Naive thymus-derived CD8-positive, alpha-beta T cell (primary cell): ENCODE results near the gene LRRFIP1. TPM values are rescaled to one million over a fixed set of nuclear protein-coding genes. Genes with fewer than 3 reads are reported as not detected.

Experiments used
- ATAC-seq, 2 donors: fragments of 150-1000 bp; cut with Tn5 transposase in 1 of 2; sonication (Bioruptor Pico), chemical (Tn5 transposase) in 1 of 2; 1 replicate in 1 of 2; 2 replicates in 1 of 2; pipeline ENCODE4 v1.10.0; 2021; ENCODE audit warnings: mild to moderate bottlenecking in 2 of 2, moderate library complexity in 2 of 2
- POLR2A ChIA-PET: fragments of 350-600 bp; sonication (Branson Sonifier 250); formaldehyde crosslinking; loops from one replicate; lab custom pipeline; 2021; ENCODE audit warnings: antibody characterized with exemption; lab: Charles Lee
- DNase-seq, 10 donors: peaks; one replicate each; pipeline versions ENCODE4 v3.0.0 to v3.0.0-alpha.2; 2020 to 2022
- H3K27ac Mint-ChIP-seq, 10 donors: one replicate each; pipeline ENCODE4 v1.8.0; 2020 to 2022; ENCODE audit warnings: mild to moderate bottlenecking in 10 of 10, mixed read lengths in 10 of 10, moderate library complexity in 4 of 10, inconsistent platforms in 1 of 10
- H3K27me3 Mint-ChIP-seq, 5 donors: one replicate each; pipeline ENCODE4 v1.8.0; 2021 to 2022; ENCODE audit warnings: mixed read lengths in 5 of 5
- H3K36me3 Mint-ChIP-seq, 3 donors: one replicate each; pipeline ENCODE4 v1.8.0; 2020 to 2022; ENCODE audit warnings: mixed read lengths in 3 of 3, mild to moderate bottlenecking in 2 of 3, inconsistent platforms in 1 of 3
- H3K4me1 Mint-ChIP-seq, 4 donors: one replicate each; pipeline ENCODE4 v1.8.0; 2021 to 2022; ENCODE audit warnings: mixed read lengths in 4 of 4
- H3K4me3 Mint-ChIP-seq, 10 donors: one replicate each; pipeline ENCODE4 v1.8.0; 2020 to 2022; ENCODE audit warnings: mild to moderate bottlenecking in 10 of 10, mixed read lengths in 10 of 10, moderate library complexity in 6 of 10, inconsistent platforms in 1 of 10
- H3K9me3 Mint-ChIP-seq, 9 donors: one replicate each; pipeline ENCODE4 v1.8.0; 2020 to 2022; ENCODE audit warnings: mixed read lengths in 9 of 9, mild to moderate bottlenecking in 3 of 9, inconsistent platforms in 1 of 9, moderate library complexity in 1 of 9
- polyA plus RNA-seq, 3 donors: library from polyadenylated mRNA; unstranded; fragments of 300-500 nt; fragmentation: Illumina TruSeq; gene quantifications; one replicate each; pipeline ENCODE4 v1.2.3, GENCODE V29; 2021
- total RNA-seq, 8 experiments: library from RNA in 2 of 8; stranded (reverse) in 2 of 8; gene quantifications; one replicate each; pipeline ENCODE4 v1.2.3 and lab custom pipeline; 2021 to 2026

LRRFIP1 gene
- total and polyA plus RNA-seq, 5 experiments from 2014 or later, result 72.9 to 103 (median 91.8) TPM

DNA sequence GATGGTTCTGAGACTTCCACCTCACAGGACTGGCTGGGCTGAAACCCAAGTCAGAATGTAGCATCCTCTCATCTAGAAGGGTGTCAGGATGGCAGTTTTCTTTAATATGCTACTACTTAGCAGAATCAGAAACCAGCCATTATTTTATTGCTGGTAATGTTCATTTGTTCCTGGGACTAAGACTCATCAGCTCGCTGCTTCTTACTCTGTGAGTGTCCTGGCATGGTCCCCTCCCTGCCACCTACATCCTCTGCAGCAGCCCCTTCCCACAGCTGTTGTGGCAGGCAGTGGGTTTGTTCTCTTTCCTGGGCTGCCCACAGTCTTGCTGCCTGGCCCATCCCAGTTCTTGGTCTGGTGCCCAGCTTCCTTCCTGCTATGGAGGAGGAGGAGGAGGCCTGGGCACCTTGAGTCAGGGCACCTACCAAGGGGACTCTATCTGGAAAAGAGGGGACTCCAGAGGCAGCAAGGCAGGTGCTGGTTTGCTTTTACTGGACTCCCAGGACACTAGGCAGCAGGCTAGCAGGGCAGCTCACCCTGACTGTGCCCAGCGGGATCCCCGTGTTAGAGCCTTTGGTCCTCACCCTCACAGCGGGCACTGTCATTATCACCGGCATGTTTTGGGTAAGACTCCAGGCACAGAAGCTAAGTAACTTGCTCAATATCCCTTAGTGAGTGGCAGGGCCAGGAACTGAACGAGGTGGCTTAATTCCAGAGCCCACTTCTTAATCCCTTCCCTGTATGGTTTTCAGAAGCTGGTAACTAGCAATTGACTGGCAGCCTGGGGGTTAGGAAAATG lies 62.1 kb downstream of the LRRFIP1 start:
- H3K36me3 Mint-ChIP-seq, result no peaks in the 10 kb centered on the region
- ATAC-seq, result no peak
- no peaks in the 10 kb centered on the region for H3K27me3 Mint-ChIP-seq
- peaks cover 37 to 75% (median 67%) of the 10 kb centered on the region in 4 donors for H3K4me1 Mint-ChIP-seq
- peak overlapping the region; percentile 64 to 93 (median 87) for H3K4me3 Mint-ChIP-seq
- POLR2A ChIA-PET, result interaction anchor here (1.1 to 12.9 kb wide), 2 partner anchors 8 to 15 kb away, joined by 3 to 338 read pairs; no protein-coding TSS in a partner anchor
- H3K27ac Mint-ChIP-seq, result peak overlapping the region; percentile 96 to 100 (median 100)
- no peaks in the 10 kb centered on the region for H3K9me3 Mint-ChIP-seq
- no peak for DNase-seq

DNA sequence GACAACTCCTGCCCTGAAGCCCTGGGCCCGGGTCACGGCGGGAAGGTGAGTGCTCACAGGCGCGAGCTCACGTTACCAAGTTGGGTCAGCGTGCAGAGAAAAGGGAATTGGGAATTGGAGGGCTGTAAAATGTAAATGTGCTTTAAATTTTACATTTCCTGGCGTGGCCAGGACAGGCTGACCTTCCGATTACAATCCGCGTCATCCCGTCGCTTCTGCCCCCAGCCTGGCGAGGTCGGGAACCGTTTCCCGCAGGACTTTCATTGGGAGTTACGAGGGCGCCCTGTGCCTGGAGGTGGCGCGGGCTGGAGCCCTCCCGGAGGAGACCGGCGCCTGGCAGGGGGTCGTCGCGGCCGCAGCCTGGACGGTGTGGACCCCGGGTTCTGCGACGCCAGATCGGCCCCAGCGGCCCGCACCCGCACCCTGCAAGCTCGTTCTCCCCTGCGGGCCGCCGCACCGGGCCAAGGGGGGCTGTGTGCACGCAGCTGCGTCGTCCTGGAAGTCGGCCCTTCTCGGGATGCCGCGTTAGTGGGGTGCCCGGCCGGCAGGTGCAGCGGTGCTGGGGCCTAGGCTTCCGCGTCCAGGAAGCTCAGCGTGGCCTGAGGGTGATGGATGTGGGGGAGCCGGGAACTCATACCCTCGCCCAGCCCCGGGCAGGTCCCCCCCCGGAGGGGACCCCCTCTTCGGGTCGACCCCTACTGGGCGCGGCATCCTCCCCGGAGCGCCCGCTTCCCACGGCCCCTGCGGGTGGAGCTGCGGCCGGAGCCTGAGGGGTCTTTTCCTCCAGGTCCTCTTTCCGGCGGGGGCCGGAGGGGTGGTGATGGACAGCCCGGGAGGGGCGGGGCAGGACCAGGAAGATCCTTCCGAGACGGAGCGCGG lies 63.9 kb downstream of the LRRFIP1 start:
- Mint-ChIP-seq H3K36me3 (no peaks in the 10 kb centered on the region), H3K4me1 (peaks cover 39 to 81% (median 74%) of the 10 kb centered on the region in 4 donors), H3K4me3 (peak overlapping the region; percentile 72 to 93 (median 87)), H3K27ac (peak overlapping the region; percentile 96 to 100 (median 100)), H3K27me3 (no peaks in the 10 kb centered on the region), H3K9me3 (no peaks in the 10 kb centered on the region)
- peak in 4 of 10 donors; percentile 39 to 85 (median 49) for DNase-seq
- peak; percentile 4 to 17 for ATAC-seq
- POLR2A ChIA-PET, result interaction anchor here (0.6 to 12.9 kb wide), 12 partner anchors 9 to 606 kb away, joined by 3 to 338 read pairs (median 5); no protein-coding TSS in a partner anchor

DNA sequence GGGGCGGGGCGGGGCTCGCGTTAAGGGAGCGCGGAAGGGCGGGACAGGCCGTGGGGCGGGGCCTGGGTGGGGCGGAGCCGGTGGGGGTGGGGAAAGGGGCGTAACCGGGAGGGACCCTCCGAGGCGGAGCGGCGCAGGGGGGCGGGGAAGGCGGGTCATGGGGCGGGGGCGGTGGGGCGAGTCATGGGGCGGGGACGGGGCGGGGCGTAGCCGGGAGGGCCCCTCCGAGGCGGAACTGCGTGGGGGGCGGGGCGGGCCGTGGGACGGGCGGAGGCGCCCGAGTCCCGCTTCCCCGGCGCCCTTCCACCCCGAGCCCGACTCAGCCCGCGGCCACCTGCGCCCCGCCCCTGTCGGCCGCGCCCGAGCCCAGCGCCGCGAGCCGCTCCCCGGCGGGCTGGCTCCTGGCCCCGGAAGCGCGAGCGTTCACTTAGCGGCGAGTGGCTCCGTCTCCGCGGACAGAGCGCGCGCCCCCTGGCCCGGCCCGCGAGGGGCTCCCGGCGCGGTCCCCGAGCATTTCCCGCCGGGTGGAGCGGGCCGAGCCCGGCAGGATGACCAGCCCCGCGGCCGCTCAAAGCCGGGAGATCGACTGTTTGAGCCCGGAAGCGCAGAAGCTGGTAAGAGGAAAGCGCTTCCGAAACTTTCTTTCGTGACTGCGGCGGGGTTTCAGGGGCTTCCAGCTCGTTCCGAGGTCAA lies 64.7 kb downstream of the LRRFIP1 start:
- POLR2A ChIA-PET, result interaction anchor here (0.6 to 12.9 kb wide), 9 partner anchors 8 to 66 kb away, joined by 3 to 338 read pairs (median 6); no protein-coding TSS in a partner anchor
- Mint-ChIP-seq H3K27me3 (no peaks in the 10 kb centered on the region), H3K27ac (peak overlapping the region in 9 of 10 donors; percentile 91 to 100 (median 95))

DNA sequence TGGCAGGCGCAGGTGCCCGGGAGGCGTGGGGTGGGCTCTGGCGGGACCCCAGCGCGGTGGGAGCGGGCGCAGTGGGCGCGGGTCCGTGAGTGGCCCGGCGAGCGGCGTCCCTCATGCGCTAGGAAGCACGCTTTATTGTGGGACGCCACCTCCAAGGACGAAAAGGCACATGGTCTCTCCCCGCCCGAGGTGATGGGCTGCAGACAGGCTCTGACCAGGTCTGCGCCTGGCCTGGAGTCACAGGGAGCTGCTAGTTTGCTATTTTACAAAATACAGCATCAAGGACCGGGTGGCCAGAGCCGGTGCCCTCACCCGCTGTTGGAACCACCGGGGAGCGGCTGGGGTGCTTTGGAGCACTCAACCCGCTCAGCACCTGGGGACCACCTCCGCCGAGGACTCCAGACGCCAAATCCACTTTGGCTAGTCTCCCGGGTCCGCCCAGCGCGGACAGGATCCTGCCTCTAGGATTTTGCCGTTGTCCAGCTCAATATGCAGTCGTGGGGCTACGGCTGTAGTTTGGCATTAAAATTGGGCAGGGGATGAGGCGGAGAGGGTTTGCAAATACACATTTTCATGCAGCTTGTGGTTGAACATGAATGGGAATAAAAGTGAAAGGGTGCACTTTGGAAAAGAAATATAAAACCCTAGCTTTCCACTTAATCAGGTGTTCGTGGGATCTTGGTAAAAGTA lies 65.4 kb downstream of the LRRFIP1 start:
- POLR2A ChIA-PET, result interaction anchor here (0.7 to 12.9 kb wide), 9 partner anchors 8 to 90 kb away, joined by 4 to 338 read pairs (median 5); no protein-coding TSS in a partner anchor
- H3K27ac Mint-ChIP-seq, result peak overlapping the region; percentile 91 to 97 (median 94)
- peaks cover 43 to 82% (median 78%) of the 10 kb centered on the region in 4 donors for H3K4me1 Mint-ChIP-seq
- peak in 3 of 10 donors; percentile 35 to 50 (median 47) for DNase-seq
- H3K27me3 Mint-ChIP-seq, result no peaks in the 10 kb centered on the region
- H3K36me3 Mint-ChIP-seq, result no peaks in the 10 kb centered on the region
- ATAC-seq, result no peak
- peak overlapping the region; percentile 83 to 98 (median 90) for H3K4me3 Mint-ChIP-seq
- H3K9me3 Mint-ChIP-seq, result no peaks in the 10 kb centered on the region

More for the DNA sequence above, 64.7 kb downstream of the LRRFIP1 start:
- Mint-ChIP-seq H3K4me1 (peaks cover 39 to 82% (median 78%) of the 10 kb centered on the region in 4 donors), H3K36me3 (no peaks in the 10 kb centered on the region), H3K4me3 (peak overlapping the region; percentile 83 to 98 (median 92)), H3K9me3 (no peaks in the 10 kb centered on the region)
- ATAC-seq (peak; percentile 57 to 60), DNase-seq (peak; percentile 81 to 99 (median 91))

DNA sequence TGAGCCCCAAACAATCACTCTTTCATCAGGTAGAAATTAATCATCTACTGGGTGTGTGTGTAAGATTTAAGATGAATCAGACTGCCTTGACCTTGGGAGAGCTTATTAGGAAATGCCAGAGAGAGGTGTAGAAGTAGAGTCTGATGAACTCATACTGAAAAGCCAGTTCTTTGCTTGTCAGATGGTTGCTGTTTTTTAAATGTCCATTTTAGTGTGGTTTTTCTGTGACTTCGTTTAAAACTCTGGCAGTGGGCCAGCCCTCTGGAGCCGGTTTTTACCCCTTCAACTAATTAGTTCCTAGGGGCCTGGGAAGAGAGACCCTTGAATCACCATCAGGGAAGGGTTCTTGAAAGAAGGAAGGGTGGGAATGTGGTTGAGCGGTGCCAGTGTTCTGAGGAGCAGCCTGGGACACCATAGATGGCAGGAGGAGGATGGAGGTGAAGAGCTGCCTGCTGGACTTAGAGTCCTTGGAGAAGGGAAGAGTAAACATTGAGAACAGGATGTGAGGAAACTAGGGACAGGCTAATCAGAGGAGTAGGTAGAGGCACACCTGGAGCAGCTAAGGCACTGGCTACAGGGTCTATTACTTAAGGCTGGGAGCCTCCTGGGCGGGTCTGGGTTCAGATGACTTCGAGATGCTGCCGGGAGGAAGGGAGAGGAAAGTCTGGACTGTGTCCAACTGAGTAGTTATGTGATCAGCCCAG lies 66.1 kb downstream of the LRRFIP1 start:
- Mint-ChIP-seq H3K27me3 (no peaks in the 10 kb centered on the region), H3K27ac (peak overlapping the region; percentile 91 to 97 (median 94)), H3K4me1 (peaks cover 46 to 83% (median 79%) of the 10 kb centered on the region in 4 donors), H3K9me3 (no peaks in the 10 kb centered on the region), H3K4me3 (peak overlapping the region; percentile 83 to 98 (median 90)), H3K36me3 (no peaks in the 10 kb centered on the region)
- ATAC-seq, result no peak
- POLR2A ChIA-PET, result interaction anchor here (0.7 to 12.9 kb wide), 10 partner anchors 9 to 91 kb away, joined by 3 to 338 read pairs (median 6); no protein-coding TSS in a partner anchor
- DNase-seq, result peak in 1 of 10 donors; percentile 38

DNA sequence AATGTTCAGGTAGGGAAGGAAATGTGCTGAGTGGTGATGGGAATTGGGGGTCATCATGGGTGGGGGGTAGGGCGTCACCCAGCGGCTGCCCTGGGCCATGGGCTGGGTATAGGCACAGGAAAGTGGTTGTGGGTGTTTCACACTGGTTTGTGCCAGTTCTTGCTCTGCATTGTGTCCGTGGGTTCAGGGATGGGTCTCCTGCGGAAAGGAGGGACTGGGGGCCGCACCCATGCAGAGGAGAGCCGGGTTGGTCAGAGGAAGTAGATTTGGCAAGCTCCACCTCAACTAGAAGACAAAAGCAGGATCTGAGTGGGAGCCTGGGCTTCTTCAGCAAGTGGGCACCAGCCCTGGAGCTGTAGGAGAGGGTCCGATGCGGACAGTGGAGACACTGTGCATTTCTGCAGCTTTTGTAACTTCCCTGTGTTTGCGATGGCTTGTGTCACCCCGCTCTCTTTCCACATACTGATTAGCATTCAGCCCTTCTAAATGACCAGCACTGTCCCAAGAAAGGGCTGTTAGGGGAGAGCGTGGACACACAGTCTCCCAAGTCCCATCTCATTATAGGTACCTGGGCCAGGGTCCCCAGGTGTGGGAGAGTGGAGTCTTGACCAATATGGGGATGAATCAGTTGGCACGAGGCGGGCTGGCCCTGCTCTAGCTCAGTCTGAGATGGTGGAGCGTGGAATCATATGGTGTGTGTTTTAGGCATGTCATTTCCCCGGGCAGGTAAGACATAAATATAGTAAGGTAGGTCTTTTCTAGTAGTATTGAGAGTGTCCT lies 67.2 kb downstream of the LRRFIP1 start:
- ATAC-seq, result no peak
- DNase-seq, result no peak
- Mint-ChIP-seq H3K27ac (peak overlapping the region; percentile 91 to 97 (median 94)), H3K4me3 (peak overlapping the region; percentile 83 to 98 (median 90)), H3K4me1 (peaks cover 45 to 83% (median 77%) of the 10 kb centered on the region in 4 donors), H3K9me3 (no peaks in the 10 kb centered on the region), H3K27me3 (no peaks in the 10 kb centered on the region), H3K36me3 (peaks cover 0 to under 1% (median 0%) of the 10 kb centered on the region in 3 donors)
- POLR2A ChIA-PET, result interaction anchor here (0.6 to 12.9 kb wide), 6 partner anchors 8 to 535 kb away, joined by 3 to 338 read pairs (median 6); no protein-coding TSS in a partner anchor

DNA sequence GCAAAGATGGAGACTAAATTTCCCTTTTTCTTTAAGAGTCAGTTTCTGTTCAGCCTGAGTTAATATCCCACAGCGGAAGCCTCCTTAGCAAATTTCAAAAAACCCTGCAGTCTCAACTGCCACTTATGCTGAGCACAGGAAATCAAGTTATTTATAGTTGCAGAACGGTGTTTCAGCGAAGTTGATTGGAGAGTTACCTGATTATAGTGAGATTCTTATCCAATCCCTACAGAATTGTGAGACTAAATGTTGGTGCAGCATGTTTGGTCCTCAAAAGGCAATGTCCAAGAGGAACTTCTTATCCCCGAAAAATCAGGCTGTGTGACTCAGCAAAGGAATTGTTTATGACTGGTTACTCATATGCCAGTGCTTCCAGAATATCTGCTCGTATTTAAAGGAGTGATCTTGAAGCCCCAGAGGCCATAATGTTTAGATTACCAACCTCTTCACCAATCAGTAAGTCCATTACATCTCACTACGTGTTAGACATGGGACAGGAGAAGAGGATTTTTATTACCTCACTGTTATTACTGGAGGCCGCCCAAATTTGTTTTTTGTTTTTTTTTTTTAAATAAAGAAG lies 67.9 kb downstream of the LRRFIP1 start:
- Mint-ChIP-seq H3K27ac (peak overlapping the region; percentile 91 to 97 (median 94)), H3K9me3 (no peaks in the 10 kb centered on the region), H3K27me3 (no peaks in the 10 kb centered on the region), H3K4me3 (peak overlapping the region; percentile 83 to 98 (median 90)), H3K36me3 (peaks cover 0 to 3% (median 0%) of the 10 kb centered on the region in 3 donors), H3K4me1 (peaks cover 43 to 83% (median 77%) of the 10 kb centered on the region in 4 donors)
- ATAC-seq (peak; percentile 13 to 34), DNase-seq (peak in 5 of 10 donors; percentile 44 to 69 (median 60))
- POLR2A ChIA-PET, result interaction anchor here (0.6 to 12.9 kb wide), 4 partner anchors 21 to 534 kb away, joined by 3 to 338 read pairs (median 6); no protein-coding TSS in a partner anchor

DNA sequence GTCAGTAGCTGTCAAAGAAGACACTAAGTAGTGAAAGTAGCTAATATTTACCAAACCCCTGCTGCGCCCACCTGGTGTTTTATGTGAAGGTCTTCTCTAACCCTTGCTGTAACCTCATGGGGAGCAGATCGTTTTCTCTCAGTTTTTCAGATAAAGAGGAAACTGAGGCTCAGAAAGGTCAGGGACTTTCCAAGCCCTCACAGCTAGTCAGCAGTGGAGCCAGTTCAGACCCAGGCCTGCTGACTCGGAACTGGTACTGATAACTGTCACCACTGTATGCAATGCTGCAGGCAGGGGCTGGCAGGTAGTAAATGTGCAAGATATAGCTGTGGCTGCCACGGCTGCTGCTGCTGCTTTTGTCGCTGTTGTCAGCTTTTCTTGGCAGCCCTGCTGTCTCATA lies 69.1 kb downstream of the LRRFIP1 start:
- H3K36me3 Mint-ChIP-seq, result peaks cover 0 to 5% (median 0%) of the 10 kb centered on the region in 3 donors
- H3K9me3 Mint-ChIP-seq, result no peaks in the 10 kb centered on the region
- H3K4me3 Mint-ChIP-seq, result peak overlapping the region; percentile 59 to 98 (median 88)
- H3K4me1 Mint-ChIP-seq, result peaks cover 48 to 86% (median 81%) of the 10 kb centered on the region in 4 donors
- POLR2A ChIA-PET, result interaction anchor here (0.6 to 12.9 kb wide), 8 partner anchors 9 to 157 kb away, joined by 3 to 338 read pairs (median 4); no protein-coding TSS in a partner anchor
- ATAC-seq (no peak), DNase-seq (peak in 2 of 10 donors; percentile 28 to 40)
- H3K27me3 Mint-ChIP-seq, result no peaks in the 10 kb centered on the region
- peak overlapping the region; percentile 83 to 97 (median 94) for H3K27ac Mint-ChIP-seq

DNA sequence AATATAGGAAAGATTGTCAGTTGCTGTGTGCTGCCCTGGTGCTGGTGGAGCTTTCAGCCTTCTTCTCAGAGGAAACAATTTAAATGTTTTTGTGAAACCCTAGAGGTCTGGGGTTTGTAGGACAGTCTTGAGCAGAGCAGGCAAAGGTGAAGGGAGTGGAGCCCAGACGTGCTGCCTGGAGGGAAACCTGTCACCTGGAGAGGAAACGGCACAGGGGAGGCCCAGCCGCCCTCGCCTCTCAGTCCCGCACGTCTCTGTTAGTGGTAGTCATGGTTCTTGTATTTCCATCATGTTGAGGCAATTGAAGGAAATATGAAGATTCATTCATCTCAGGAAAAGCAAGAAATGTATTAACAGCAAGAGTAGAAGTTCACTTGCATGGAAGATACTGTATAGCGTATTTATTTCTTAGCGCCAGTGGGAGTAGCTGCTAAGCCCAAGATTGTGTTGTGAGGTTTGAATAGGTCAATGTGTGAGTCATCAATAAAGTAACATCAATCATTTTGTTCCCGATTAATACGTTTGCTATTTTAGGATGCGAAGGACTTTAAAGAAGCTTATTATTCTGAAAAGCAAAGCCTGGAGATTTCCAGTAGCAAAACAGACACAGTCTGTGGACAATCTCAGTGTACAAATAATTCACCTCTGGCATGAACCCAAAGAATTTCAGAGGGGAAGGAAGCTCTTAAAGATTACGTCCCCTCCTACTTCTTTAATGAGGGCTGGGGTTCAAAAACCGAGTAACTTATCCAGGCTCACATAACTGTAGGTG lies 70.4 kb downstream of the LRRFIP1 start:
- H3K27me3 Mint-ChIP-seq, result no peaks in the 10 kb centered on the region

More for the DNA sequence above, 70.4 kb downstream of the LRRFIP1 start:
- POLR2A ChIA-PET, result interaction anchor here (0.9 to 12.9 kb wide), 9 partner anchors 8 to 47 kb away, joined by 3 to 338 read pairs (median 4); no protein-coding TSS in a partner anchor
- Mint-ChIP-seq H3K4me1 (peaks cover 52 to 99% (median 95%) of the 10 kb centered on the region in 4 donors), H3K9me3 (no peaks in the 10 kb centered on the region), H3K4me3 (peak overlapping the region; percentile 59 to 98 (median 88)), H3K27ac (peak overlapping the region; percentile 85 to 97 (median 94)), H3K36me3 (peaks cover 0 to 5% (median 0%) of the 10 kb centered on the region in 3 donors)
- ATAC-seq, result peak in 1 of 2 donors; percentile 18
- DNase-seq, result no peak
